ENCODE data around the gene DLGAP1. TPM values are rescaled to one million over a fixed set of nuclear protein-coding genes. Genes with fewer than 3 reads are reported as not detected.

The DLGAP1 gene
- total RNA-seq, 1 donor from 2014 or later, result 3.2 TPM

DNA sequence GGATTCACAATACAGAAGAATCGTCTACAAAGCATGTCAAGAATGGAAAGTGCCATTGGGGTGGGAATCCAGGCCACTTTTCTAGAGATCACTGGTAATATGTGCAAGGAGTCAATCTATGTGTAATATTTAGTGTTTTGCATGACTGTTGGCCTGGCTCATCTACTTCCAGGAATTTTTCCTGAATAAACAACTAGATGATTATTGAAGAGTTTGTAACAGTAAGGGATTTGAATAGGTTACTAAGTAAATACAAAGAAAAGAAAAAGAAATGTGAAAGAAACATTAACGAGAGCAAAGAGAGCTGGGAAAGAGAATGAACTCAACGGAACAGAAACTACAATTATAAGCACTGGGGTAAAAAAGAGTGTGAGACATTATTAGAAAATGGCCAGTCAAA is 599.1 kb downstream of the DLGAP1 start:
- no peak for DNase-seq (ENCODE audit: extremely low spot score in 2 of 2)
- Histone ChIP-seq H3K4me1 (no peaks in the 10 kb centered on the region), H3K36me3 (no peaks in the 10 kb centered on the region), H3K27ac (no peak overlapping the region), H3K9me3 (no peaks in the 10 kb centered on the region), H3K27me3 (no peaks in the 10 kb centered on the region), H3K4me3 (no peak overlapping the region)
- no peak for TF ChIP-seq POLR2A (IDR thresholded peaks at IDR 0.05)
- TF ChIP-seq POLR2AphosphoS5 (IDR thresholded peaks at IDR 0.05; ENCODE audit: insufficient read depth in 1 of 2, low read depth in 1 of 2), result no peak
- TF ChIP-seq, protein P1, sequence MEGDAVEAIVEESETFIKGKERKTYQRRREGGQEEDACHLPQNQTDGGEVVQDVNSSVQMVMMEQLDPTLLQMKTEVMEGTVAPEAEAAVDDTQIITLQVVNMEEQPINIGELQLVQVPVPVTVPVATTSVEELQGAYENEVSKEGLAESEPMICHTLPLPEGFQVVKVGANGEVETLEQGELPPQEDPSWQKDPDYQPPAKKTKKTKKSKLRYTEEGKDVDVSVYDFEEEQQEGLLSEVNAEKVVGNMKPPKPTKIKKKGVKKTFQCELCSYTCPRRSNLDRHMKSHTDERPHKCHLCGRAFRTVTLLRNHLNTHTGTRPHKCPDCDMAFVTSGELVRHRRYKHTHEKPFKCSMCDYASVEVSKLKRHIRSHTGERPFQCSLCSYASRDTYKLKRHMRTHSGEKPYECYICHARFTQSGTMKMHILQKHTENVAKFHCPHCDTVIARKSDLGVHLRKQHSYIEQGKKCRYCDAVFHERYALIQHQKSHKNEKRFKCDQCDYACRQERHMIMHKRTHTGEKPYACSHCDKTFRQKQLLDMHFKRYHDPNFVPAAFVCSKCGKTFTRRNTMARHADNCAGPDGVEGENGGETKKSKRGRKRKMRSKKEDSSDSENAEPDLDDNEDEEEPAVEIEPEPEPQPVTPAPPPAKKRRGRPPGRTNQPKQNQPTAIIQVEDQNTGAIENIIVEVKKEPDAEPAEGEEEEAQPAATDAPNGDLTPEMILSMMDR (IDR thresholded peaks at IDR 0.05), result no peak
- intact Hi-C loops (cut with DNase I), result no loop called here

DNA sequence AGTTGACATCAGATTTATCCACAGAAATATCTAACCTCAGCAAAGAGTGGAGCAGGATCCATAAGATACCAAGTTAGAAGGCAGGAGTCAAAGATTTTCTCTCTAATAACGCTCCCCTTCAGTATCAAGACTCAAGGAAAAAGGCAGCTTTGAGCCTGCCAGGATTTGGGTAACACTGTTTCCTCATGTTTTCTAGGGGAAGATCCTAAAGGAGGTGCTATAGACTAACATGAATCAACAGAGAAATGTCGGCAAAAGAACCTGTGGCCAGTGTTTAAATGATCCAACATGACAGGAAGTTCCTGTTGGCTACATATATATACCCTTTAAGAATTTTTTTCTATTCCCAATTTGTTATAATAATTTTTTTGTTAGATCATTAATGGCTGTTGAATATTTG is 602.8 kb downstream of the DLGAP1 start:
- H3K27ac ChIP-seq, result no peak overlapping the region
- H3K9me3 ChIP-seq, result no peaks in the 10 kb centered on the region
- TF ChIP-seq, protein P1 (IDR thresholded peaks at IDR 0.05), result no peak
- TF ChIP-seq POLR2A (IDR thresholded peaks at IDR 0.05), result no peak
- intact Hi-C loops (cut with DNase I), result no loop called here
- no peaks in the 10 kb centered on the region for H3K36me3 ChIP-seq
- no peaks in the 10 kb centered on the region for H3K27me3 ChIP-seq
- no peak for DNase-seq (ENCODE audit: extremely low spot score in 2 of 2)
- H3K4me3 ChIP-seq, result no peak overlapping the region
- no peaks in the 10 kb centered on the region for H3K4me1 ChIP-seq

DNA sequence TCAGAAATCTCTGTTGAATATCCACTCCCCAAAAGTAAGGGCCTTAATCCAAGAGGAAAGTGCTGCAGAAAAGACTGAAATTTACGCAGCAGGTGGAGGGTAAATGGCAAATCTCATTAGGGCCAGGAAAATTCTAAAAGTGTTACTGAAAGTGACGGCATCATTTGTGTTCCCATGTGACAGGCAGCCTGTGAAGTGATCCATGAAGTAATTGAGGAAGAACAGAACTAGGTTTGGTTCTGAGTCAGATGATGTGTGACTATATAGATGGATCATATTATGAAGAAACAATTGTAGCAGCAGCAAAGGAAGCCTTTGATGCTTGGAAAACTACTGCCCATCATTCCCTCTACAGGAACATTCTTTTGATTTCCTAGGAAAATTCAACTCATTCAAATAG is 603.9 kb downstream of the DLGAP1 start:
- no peaks in the 10 kb centered on the region for H3K4me1 ChIP-seq

DNA sequence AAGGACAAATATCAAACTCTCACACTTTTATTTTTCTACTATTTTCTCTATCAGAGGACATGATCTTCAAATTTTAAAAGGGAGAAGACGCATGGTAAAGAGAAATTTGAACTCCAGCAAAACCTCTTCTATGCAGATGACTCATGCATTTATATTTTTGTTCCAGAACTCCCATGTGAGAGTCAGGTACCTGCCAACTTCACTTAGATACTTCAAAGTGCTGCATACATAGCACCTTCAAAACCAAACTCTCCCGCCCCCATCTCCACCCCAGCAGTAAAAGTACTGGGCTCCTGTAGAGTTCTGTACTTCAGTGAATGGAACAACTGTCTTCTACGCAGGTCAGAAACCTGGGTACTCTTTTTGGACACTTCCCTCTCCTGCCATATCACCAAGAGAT is 606.8 kb downstream of the DLGAP1 start:
- Histone ChIP-seq H3K4me1 (no peaks in the 10 kb centered on the region), H3K27ac (no peak overlapping the region), H3K9me3 (no peaks in the 10 kb centered on the region), H3K4me3 (no peak overlapping the region), H3K36me3 (no peaks in the 10 kb centered on the region), H3K27me3 (no peaks in the 10 kb centered on the region)
- TF ChIP-seq POLR2A (IDR thresholded peaks at IDR 0.05), result no peak
- intact Hi-C loops (cut with DNase I), result no loop called here
- DNase-seq (ENCODE audit: extremely low spot score in 2 of 2), result no peak

More for the DNA sequence above, 603.9 kb downstream of the DLGAP1 start:
- no peak overlapping the region for H3K4me3 ChIP-seq
- no peaks in the 10 kb centered on the region for H3K9me3 ChIP-seq
- intact Hi-C loops (cut with DNase I), result no loop called here
- no peak overlapping the region for H3K27ac ChIP-seq
- no peak for DNase-seq (ENCODE audit: extremely low spot score in 2 of 2)
- TF ChIP-seq, protein P1 (IDR thresholded peaks at IDR 0.05), result no peak
- no peak for TF ChIP-seq POLR2AphosphoS5 (IDR thresholded peaks at IDR 0.05; ENCODE audit: insufficient read depth in 1 of 2, low read depth in 1 of 2)
- no peak for TF ChIP-seq POLR2A (IDR thresholded peaks at IDR 0.05)
- no peaks in the 10 kb centered on the region for H3K27me3 ChIP-seq
- H3K36me3 ChIP-seq, result no peaks in the 10 kb centered on the region

DNA sequence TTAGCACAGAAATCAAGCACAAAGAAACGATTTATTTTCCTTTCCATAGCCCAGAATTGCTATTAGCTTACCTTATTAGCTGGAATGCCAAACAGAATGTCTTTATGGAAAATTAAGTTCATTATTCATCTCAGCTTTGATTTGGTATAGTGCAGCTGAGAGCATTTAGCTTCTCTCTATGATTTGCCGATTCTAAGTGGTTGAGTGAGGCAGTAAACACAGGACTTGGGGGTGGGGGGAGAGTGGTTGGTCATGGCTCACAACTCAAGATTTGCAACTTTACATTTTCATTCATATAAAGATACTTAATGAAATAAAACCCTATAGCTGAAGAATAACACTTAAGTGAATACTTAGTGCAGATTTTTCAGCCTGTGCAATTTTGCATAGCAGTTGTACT is 609.9 kb downstream of the DLGAP1 start:
- Histone ChIP-seq H3K27me3 (no peaks in the 10 kb centered on the region), H3K4me3 (no peak overlapping the region), H3K9me3 (no peaks in the 10 kb centered on the region), H3K4me1 (no peaks in the 10 kb centered on the region), H3K36me3 (no peaks in the 10 kb centered on the region), H3K27ac (no peak overlapping the region)
- intact Hi-C loops (cut with DNase I), result no loop called here
- no peak for DNase-seq (ENCODE audit: extremely low spot score in 2 of 2)
- TF ChIP-seq POLR2A (IDR thresholded peaks at IDR 0.05) (no peak), POLR2AphosphoS5 (IDR thresholded peaks at IDR 0.05; ENCODE audit: insufficient read depth in 1 of 2, low read depth in 1 of 2) (no peak)
- TF ChIP-seq, protein P1 (IDR thresholded peaks at IDR 0.05), result no peak

DNA sequence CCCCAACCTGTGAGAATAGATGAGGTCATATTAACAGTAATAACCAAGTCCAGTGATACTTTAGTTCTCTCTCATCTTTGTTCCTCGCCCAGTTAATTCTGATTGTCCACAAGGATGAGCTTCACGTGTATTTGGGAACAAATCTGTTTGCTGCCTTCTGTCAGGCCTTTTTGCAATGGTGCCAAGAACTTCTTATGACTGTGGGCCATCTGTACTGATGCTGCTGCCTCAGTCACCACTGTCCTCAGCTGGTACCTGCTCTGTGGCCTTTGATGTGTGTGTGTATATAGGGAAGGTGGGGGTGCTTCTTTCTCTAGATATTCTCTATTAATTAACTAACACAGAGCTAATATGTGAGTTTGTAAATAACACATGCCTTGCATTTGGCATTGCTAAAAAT is 612.3 kb downstream of the DLGAP1 start:
- H3K4me1 ChIP-seq, result no peaks in the 10 kb centered on the region
- no peaks in the 10 kb centered on the region for H3K9me3 ChIP-seq
- no peaks in the 10 kb centered on the region for H3K36me3 ChIP-seq
- H3K27me3 ChIP-seq, result no peaks in the 10 kb centered on the region
- intact Hi-C loops (cut with DNase I), result no loop called here
- H3K4me3 ChIP-seq, result no peak overlapping the region
- no peak for DNase-seq (ENCODE audit: extremely low spot score in 2 of 2)
- no peak overlapping the region for H3K27ac ChIP-seq
- TF ChIP-seq, protein P1 (IDR thresholded peaks at IDR 0.05), result no peak
- TF ChIP-seq POLR2AphosphoS5 (IDR thresholded peaks at IDR 0.05; ENCODE audit: insufficient read depth in 1 of 2, low read depth in 1 of 2) (no peak), POLR2A (IDR thresholded peaks at IDR 0.05) (no peak)
